ENCODE data around the gene KIDINS220. TPM values are rescaled to one million over a fixed set of nuclear protein-coding genes. Genes with fewer than 3 reads are reported as not detected.

Gene KIDINS220
- total and polyA plus RNA-seq, 9 of the 15 experiments (the other 6 are each of a cell fraction or from before 2014, with no cell fraction given): 15.2 to 48.0 (median 34.4) TPM

GRCh38 chr2:8872821-8873432 lies 35.5 kb upstream of the KIDINS220 start (continued):
- TF ChIP-seq IFI16 (CRISPR knock-in tag; IDR thresholded peaks at IDR 0.05) (no peak), KLF1 (tag; IDR thresholded peaks at IDR 0.05) (no peak), ZNF639 (CRISPR knock-in tag; conservative IDR thresholded peaks at IDR 0.05 in 1 of 2, IDR thresholded peaks at IDR 0.05 in 1 of 2) (no peak), NCOA2 (IDR thresholded peaks at IDR 0.05; ENCODE audit: partially characterized antibody in 2 of 2) (no peak), RAD21 (CRISPR knock-in tag; conservative IDR thresholded peaks at IDR 0.05 in 1 of 2, IDR thresholded peaks at IDR 0.05 in 1 of 2) (peak; percentile 69 to 75), ZNF384 (IDR thresholded peaks at IDR 0.05; ENCODE audit: low read depth, low read length) (peak; percentile 50; the same call in 1 of the 2 replicates), ZNF324 (CRISPR knock-in tag; IDR thresholded peaks at IDR 0.05) (no peak), NR2C1 (IDR thresholded peaks at IDR 0.05) (no peak), NR2C1 (tag; IDR thresholded peaks at IDR 0.05) (no peak)

- FAIRE-seq (no peak), ATAC-seq (no peak), DNase-seq (ENCODE audit: extremely low read depth in 1 of 4, low spot score in 3 of 4) (no peak)
- no peak overlapping the region for H3K27ac ChIP-seq (ENCODE audit: extremely low read depth, low read depth, low read length)
- no TSS peak for BruUV-seq (replicated peaks)
- H2AFZ ChIP-seq (ENCODE audit: low read depth, low read length): no peak overlapping the region
- in situ Hi-C loops (cut with MboI): no loop called here
- peaks cover 0 to 2% of the 10 kb centered on the region in 2 experiments; a peak in 1 of 5 replicates for H3K4me1 ChIP-seq (replicated peaks in 1 of 2; ENCODE audit: control insufficient read depth in 2 of 2, insufficient read depth in 2 of 2, low read length in 2 of 2)
- no peaks in the 10 kb centered on the region for H3K9me3 ChIP-seq (replicated peaks; ENCODE audit: control insufficient read depth, insufficient read depth, low read depth, low read length)
- H4K20me1 ChIP-seq (replicated peaks; ENCODE audit: control insufficient read depth, insufficient read depth, low read length): no peaks in the 10 kb centered on the region
- CTCF ChIA-PET (ENCODE audit: low intra/inter-chr PET ratio): no interaction called here
- H3K9me1 ChIP-seq (ENCODE audit: control insufficient read depth, insufficient read depth, low read length): no peaks in the 10 kb centered on the region
- intact Hi-C loops (cut with micrococcal nuclease): loop anchor here (5.0 kb wide), 1 partner anchor 242 kb away; no protein-coding TSS in a partner anchor
- no peaks in the 10 kb centered on the region for H3K27me3 ChIP-seq (ENCODE audit: control insufficient read depth in 2 of 2, insufficient read depth in 2 of 2, low read length in 2 of 2)
- POLR2A ChIA-PET: interaction anchor here (0.7 kb wide), 1 partner anchor 89 kb away, joined by 4 read pairs; no protein-coding TSS in a partner anchor
- TF ChIP-seq GATAD2A (IDR thresholded peaks at IDR 0.05): no peak
- H3K4me2 ChIP-seq (ENCODE audit: insufficient read depth, low read length): no peak overlapping the region
- no peak overlapping the region for H3K4me3 ChIP-seq
- 71% methylated on average over 2 of the region's 2 CpGs for WGBS (ENCODE audit: insufficient coverage, low coverage, missing lambda C conversion rate)
- H3K36me3 ChIP-seq (ENCODE audit: control insufficient read depth, insufficient read depth, low read length): peaks cover 52% of the 10 kb centered on the region
- H3K9ac ChIP-seq (ENCODE audit: insufficient read depth in 1 of 2, low read depth in 2 of 2, low read length in 2 of 2): no peak overlapping the region
- H3K79me2 ChIP-seq (ENCODE audit: control insufficient read depth, insufficient read depth, low read length): no peaks in the 10 kb centered on the region
These were observed 33.0 kb upstream of the KIDINS220 start for GRCh38 chr2:8870441-8870840.

Measured in K562 (cell line).